ENCODE data around the gene TREML4.

Gene TREML4

DNA sequence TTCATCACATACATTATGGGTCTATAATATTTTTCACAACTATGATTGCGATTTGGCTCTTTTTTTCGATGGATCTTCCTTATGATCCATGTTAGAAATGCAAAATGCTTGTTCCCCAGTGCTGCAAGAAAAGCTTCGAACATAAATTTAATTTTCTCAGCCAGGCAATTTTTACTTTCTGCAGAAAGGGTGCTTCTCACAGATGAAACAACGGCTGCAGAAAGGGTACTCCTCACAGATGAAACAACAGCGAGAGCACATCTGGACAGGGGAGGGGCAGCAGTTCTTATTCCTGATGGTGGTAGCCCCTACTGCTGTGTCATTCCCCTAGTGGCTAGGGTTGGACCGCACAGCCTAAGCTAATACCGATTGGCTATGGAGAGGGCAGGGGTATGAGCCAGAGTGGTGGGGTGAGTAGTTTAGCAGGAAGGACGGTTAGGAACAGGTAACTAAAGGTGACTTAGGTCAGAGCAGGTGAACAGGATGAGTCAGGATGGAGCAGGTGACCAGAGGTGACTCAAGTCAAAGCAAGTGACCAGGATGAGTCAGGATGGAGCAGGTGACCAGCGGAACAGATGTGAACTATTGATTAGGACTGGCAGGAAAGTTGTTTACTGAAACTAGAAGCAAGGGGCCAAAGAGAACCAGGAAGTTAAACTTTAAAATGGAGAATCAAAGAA, 13.4 kb upstream of the TREML4 start:
- DNase-seq (ENCODE audit: low spot score) (no peak), ATAC-seq (ENCODE audit: low read depth) (no peak)
- H3K27me3 ChIP-seq (ENCODE audit: insufficient read depth, poor library complexity, severe bottlenecking), result peaks cover 12% of the 10 kb centered on the region
- H3K36me3 ChIP-seq (ENCODE audit: low read depth), result no peaks in the 10 kb centered on the region
- no peak for TF ChIP-seq CTCF (IDR thresholded peaks at IDR 0.05; ENCODE audit: poor library complexity, severe bottlenecking)
- no peak overlapping the region for H3K4me3 ChIP-seq (ENCODE audit: severe bottlenecking)
- H3K27ac ChIP-seq (ENCODE audit: poor library complexity, severe bottlenecking), result no peak overlapping the region
- H3K4me1 ChIP-seq (ENCODE audit: insufficient read depth, poor library complexity, severe bottlenecking), result no peaks in the 10 kb centered on the region
- peaks cover 4% of the 10 kb centered on the region for H3K9me3 ChIP-seq (ENCODE audit: severe bottlenecking)

- no peak for DNase-seq (ENCODE audit: low spot score)
- H3K27me3 ChIP-seq (ENCODE audit: insufficient read depth, poor library complexity, severe bottlenecking), result peaks cover 9% of the 10 kb centered on the region
- no peak for ATAC-seq (ENCODE audit: low read depth)
- peaks cover 4% of the 10 kb centered on the region for H3K9me3 ChIP-seq (ENCODE audit: severe bottlenecking)
- TF ChIP-seq CTCF (IDR thresholded peaks at IDR 0.05; ENCODE audit: poor library complexity, severe bottlenecking), result no peak
- no peaks in the 10 kb centered on the region for H3K4me1 ChIP-seq (ENCODE audit: insufficient read depth, poor library complexity, severe bottlenecking)
- no peak overlapping the region for H3K4me3 ChIP-seq (ENCODE audit: severe bottlenecking)
- no peaks in the 10 kb centered on the region for H3K36me3 ChIP-seq (ENCODE audit: low read depth)
- H3K27ac ChIP-seq (ENCODE audit: poor library complexity, severe bottlenecking), result no peak overlapping the region
Observed at GRCh38 chr6:41215777-41216176, 12.4 kb upstream of the TREML4 start.

DNA sequence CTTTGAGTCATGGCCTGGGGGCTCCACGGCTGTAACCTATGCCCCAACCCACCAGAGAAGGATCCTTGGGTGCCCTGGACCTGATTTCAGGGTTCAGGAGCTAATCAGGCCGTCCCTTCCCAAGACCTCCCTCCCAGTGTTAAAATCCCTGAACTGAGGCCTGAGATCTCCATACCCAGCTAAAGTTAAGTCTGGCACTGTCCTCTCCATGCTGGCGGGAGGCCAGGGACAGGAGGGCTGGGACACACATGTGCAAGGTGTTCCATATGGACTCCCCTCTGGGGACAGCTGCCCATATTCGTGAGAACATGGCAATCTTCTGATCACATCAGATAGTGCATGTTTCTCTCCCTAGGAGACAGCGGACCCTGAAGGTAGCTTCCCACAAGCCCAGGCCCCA, 11.5 kb upstream of the TREML4 start:
- H3K4me1 ChIP-seq (ENCODE audit: insufficient read depth, poor library complexity, severe bottlenecking), result no peaks in the 10 kb centered on the region
- H3K36me3 ChIP-seq (ENCODE audit: low read depth), result no peaks in the 10 kb centered on the region
- peaks cover 9% of the 10 kb centered on the region for H3K27me3 ChIP-seq (ENCODE audit: insufficient read depth, poor library complexity, severe bottlenecking)
- H3K9me3 ChIP-seq (ENCODE audit: severe bottlenecking), result peaks cover 4% of the 10 kb centered on the region
- TF ChIP-seq CTCF (IDR thresholded peaks at IDR 0.05; ENCODE audit: poor library complexity, severe bottlenecking), result no peak
- no peak for ATAC-seq (ENCODE audit: low read depth)
- H3K27ac ChIP-seq (ENCODE audit: poor library complexity, severe bottlenecking), result no peak overlapping the region
- H3K4me3 ChIP-seq (ENCODE audit: severe bottlenecking), result no peak overlapping the region
- DNase-seq (ENCODE audit: low spot score), result no peak

DNA sequence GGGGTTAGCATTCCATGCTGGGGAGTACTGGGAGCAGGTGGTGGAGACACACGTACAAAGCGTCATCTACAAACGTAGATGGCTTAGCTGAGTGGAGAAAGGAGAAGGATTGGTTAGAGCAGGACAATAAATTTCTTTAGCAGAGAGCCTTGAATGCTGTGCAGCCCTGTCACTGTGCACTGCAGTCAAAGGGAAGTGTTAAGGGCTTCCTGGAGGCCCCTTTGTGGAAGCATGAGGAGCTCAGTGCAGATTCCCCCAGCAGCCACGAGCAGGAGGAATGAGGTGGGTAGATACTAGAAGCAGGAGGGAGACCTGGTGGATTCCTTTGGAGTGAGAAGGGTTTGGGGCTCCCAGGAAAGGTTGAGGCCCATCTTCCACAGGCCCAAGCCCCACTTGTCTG, 6.1 kb upstream of the TREML4 start:
- H3K36me3 ChIP-seq (ENCODE audit: low read depth), result no peaks in the 10 kb centered on the region
- H3K9me3 ChIP-seq (ENCODE audit: severe bottlenecking), result no peaks in the 10 kb centered on the region
- TF ChIP-seq CTCF (IDR thresholded peaks at IDR 0.05; ENCODE audit: poor library complexity, severe bottlenecking), result no peak
- peaks cover 13% of the 10 kb centered on the region for H3K27me3 ChIP-seq (ENCODE audit: insufficient read depth, poor library complexity, severe bottlenecking)
- ATAC-seq (ENCODE audit: low read depth) (no peak), DNase-seq (ENCODE audit: low spot score) (no peak)
- no peak overlapping the region for H3K27ac ChIP-seq (ENCODE audit: poor library complexity, severe bottlenecking)
- H3K4me1 ChIP-seq (ENCODE audit: insufficient read depth, poor library complexity, severe bottlenecking), result no peaks in the 10 kb centered on the region
- no peak overlapping the region for H3K4me3 ChIP-seq (ENCODE audit: severe bottlenecking)

GRCh38 chr6:41222513-41222912, 5.6 kb upstream of the TREML4 start:
- Histone ChIP-seq H3K4me1 (ENCODE audit: insufficient read depth, poor library complexity, severe bottlenecking) (no peaks in the 10 kb centered on the region), H3K4me3 (ENCODE audit: severe bottlenecking) (no peak overlapping the region), H3K9me3 (ENCODE audit: severe bottlenecking) (no peaks in the 10 kb centered on the region), H3K27me3 (ENCODE audit: insufficient read depth, poor library complexity, severe bottlenecking) (peaks cover 16% of the 10 kb centered on the region), H3K36me3 (ENCODE audit: low read depth) (no peaks in the 10 kb centered on the region), H3K27ac (ENCODE audit: poor library complexity, severe bottlenecking) (no peak overlapping the region)
- DNase-seq (ENCODE audit: low spot score) (no peak), ATAC-seq (ENCODE audit: low read depth) (no peak)
- no peak for TF ChIP-seq CTCF (IDR thresholded peaks at IDR 0.05; ENCODE audit: poor library complexity, severe bottlenecking)
